Upper lobe of left lung (tissue), 4 donors: ENCODE measurements around the gene CEP19.

Source experiments
- CTCF ChIP-seq, 6 experiments: fragments of 450-650 bp in 4 of 6; fragments of 200-600 bp in 2 of 6; sonication (generic) in 2 of 6; IDR thresholded peaks; one replicate each; pipeline ENCODE4 v1.5.1; 2016 to 2019; ENCODE audit warnings: antibody characterized with exemption in 6 of 6
- POLR2AphosphoS5 ChIP-seq, 2 donors: sonication (generic); formaldehyde crosslinking; IDR thresholded peaks; one replicate each; pipeline ENCODE4 v1.5.1; 2017; ENCODE audit warnings: antibody characterized with exemption in 2 of 2

GRCh38 chr3:196706327-196706726 lies 5.7 kb downstream of the CEP19 start:
- no peak for TF ChIP-seq CTCF (IDR thresholded peaks at IDR 0.05)
- no peak for TF ChIP-seq POLR2AphosphoS5 (IDR thresholded peaks at IDR 0.05)
